HG03378 (cell line): ENCODE measurements around the gene PTAR1.
A peak's percentile ranks its signal among the peaks of the same experiment; 100 is the strongest.
"Not testable (repeated sequence)": the region's sequence is repeated elsewhere in the genome, so short reads cannot be mapped to it uniquely, and the experiment has no call there.

Source experiments
- ATAC-seq: cut with Tn5 transposase; IDR thresholded peaks from one replicate; pipeline ENCODE4 v1.9.1; 2021; ENCODE audit warnings: mild to moderate bottlenecking, moderate library complexity; ENCODE audit not compliant: unreplicated experiment

Gene PTAR1

DNA sequence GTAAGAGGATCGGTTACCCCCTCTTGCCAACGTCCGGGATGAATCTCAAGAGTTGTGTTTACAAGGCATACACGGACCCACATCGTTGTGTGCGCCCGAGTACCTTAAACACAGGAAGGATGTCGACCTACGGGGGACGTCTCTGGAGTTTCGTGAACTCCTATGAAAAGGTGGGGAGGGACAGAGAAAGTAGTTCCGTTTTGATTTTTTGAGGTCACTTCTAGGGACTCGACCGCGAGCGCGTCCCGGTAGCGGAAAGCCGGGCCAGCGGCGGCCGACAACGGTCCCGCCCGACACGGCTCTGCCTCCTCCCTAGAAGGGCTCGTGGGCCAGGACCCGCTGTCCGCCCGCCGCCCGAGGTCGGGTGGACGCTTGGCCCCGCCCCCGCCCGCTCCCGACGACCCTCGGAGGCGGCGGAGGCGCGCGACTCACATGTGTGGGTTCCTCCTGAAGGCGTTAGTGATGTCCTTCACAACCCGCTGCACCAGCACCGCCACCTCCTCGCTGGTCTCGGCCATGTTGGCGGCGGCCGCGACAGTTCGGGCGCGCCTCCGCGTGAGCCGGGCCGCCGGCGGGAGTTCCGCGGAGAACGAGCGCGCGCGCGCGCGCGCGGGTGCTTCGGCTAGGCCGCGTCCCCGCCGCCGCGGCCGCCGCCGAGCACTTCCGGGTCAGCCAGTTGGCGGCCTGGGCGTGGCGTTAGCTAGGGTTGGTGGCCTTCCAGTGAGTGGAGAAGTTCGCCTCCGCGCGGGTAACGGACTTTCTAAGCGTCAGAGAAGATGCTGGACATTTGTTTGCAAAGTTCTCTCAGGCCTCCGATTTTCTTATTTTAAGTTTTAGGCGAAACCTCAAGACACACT, at the start of gene PTAR1:
TSS of gene PTAR1 (minus strand) at position 591 of the 857 bp plus-strand sequence. CDS start at position 518, 73 bp downstream.
- peak; percentile 72 for ATAC-seq

DNA sequence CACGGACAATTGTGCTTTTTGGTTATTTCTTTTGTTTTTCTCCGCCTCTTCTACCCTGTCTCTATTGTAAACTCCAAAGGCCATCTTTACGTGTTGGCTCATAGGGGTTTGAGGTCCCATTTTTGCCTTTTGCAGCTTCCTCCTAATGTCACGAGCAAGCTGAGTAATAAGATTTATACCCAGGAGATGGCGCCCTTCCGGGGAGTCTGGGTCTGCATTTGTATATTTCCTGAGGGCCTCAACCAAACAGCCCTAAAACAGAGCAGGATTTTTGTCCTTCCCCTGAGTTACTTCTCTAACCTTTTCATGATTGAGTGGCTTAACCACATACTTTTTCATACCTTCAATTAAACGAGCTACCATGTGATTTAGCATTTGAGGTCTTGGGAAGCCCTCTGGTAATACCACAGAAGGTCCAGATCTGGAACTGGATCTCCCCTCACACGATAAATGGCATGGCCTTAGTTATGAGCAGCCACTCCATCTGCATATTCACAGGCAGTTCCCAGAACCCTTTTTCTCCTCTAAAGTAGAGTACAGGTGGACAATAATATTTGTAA, 49.6 kb upstream of the PTAR1 start:
- no peak for ATAC-seq

DNA sequence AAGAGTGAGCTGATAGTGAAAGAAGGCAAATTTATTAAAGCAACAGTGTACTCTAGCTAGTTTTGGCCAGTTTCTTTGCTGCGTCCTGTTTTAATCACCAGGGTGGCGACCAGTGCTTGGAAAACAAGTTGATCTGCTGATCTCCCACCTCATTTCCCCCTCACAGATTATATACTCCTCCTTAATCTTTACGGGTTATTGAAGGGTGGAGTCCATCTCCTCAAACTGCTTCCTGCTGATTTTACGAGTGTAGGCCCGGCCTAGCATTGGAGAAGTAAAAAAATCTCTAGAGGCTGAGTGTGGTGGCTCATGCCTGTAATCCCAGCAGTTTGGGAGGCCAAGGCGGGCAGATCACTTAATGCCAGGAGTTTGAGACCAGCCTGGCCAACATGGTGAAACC, 46.8 kb upstream of the PTAR1 start:
- no peak for ATAC-seq

DNA sequence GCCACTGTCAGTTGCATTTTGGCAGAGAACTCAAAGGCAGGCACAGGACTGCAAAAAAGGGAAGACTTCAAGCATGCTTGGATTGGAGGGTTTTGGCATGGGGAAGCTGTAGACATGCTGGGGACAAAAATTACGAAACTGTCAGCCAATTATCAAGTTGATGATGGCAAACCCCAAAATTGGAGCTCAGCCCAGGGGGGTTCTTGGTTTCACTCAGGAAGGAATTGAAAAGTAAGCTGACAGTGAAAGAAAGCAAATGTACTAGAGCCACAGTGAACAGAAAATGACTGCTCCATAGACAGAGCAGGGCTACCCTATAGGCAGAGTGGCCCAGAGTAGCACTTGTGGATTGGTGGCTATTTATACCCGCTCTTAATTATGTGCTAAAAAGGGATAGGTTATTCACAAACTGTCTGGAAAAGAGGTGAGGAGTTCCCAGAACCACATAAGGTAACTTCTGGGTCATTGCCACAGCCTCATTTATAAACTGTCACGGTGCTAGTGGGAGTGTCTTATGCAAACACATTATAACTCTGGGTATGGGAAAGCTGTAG, 46.2 kb upstream of the PTAR1 start:
- ATAC-seq = no peak

GRCh38 chr9:69801989-69802388, 42.2 kb upstream of the PTAR1 start:
- ATAC-seq = no peak

DNA sequence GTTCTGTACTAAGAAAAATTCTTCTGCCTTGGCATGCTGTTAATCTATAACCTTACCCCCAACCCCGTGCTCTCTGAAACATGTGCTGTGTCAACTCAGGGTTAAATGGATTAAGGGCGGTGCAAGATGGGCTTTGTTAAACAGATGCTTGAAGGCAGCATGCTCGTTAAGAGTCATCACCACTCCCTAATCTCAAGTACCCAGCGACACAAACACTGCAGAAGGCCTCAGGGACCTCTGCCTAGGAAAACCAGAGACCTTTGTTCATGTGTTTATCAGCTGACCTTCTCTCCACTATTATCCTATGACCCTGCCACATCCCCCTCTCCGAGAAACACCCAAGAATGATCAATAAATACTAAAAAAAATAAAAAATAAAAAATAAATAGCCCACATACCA, 40.2 kb upstream of the PTAR1 start:
- ATAC-seq = not testable (repeated sequence)

GRCh38 chr9:69799521-69799920, 39.7 kb upstream of the PTAR1 start:
- not testable (repeated sequence) for ATAC-seq

DNA sequence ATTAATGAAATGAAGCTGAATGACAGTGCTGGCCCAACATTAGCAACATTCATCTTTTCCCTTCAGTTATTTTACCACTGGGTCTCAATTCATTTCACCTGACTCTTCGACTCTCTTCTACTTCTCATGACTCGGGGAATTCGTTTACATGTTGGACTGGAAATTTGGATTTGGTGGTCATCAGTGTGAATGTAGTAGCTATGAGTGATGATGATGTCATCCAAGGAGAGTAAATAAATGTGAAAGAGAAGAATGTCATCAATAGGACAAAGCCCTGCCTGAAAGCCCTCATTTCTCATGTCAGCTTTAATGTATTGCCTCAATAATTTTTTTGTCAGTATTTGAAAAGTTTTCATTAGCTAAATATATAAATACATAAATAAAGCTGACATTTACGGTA, 38.9 kb upstream of the PTAR1 start:
- ATAC-seq = no peak

GRCh38 chr9:69797675-69798074, 37.9 kb upstream of the PTAR1 start:
- ATAC-seq = no peak

DNA sequence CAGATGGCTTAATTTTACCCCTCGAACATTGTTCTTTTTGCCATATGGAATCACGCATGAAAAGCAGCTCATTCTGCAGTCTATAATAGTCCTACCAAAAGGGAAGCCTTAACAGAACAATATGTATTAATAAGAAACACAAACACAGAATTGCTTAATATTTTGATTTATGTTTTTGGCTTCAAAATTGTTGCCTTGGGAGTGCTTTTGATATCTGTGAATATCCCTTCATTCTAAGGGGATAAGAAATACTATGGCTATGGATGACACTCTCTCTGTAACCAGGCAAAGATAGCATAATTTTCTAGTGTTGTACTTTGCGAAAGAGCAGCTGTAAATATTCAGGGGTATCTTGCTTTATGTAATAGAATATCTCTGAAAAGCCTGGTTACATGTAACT, 34.5 kb upstream of the PTAR1 start:
- ATAC-seq = no peak

DNA sequence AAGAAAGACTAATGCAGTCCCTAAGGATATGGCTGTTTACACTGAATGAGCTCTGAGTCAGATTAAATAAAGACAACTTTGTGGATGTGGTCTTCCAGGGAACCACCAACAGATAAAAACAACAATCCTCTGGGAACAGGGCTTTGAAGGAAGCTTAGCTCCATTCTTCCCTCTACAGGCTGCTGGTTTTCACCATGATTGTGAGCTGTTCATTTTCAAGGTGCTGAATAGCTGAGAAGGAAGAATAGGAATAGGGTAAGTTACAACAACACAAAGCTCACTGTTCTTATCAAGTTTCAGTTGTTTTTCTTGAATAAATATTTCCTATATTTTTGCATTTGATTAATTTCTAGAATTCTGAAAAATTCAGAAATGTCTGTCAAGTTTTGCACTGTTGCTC, 25.9 kb upstream of the PTAR1 start:
- ATAC-seq = no peak

GRCh38 chr9:69773258-69773657, 13.4 kb upstream of the PTAR1 start:
- ATAC-seq = no peak

DNA sequence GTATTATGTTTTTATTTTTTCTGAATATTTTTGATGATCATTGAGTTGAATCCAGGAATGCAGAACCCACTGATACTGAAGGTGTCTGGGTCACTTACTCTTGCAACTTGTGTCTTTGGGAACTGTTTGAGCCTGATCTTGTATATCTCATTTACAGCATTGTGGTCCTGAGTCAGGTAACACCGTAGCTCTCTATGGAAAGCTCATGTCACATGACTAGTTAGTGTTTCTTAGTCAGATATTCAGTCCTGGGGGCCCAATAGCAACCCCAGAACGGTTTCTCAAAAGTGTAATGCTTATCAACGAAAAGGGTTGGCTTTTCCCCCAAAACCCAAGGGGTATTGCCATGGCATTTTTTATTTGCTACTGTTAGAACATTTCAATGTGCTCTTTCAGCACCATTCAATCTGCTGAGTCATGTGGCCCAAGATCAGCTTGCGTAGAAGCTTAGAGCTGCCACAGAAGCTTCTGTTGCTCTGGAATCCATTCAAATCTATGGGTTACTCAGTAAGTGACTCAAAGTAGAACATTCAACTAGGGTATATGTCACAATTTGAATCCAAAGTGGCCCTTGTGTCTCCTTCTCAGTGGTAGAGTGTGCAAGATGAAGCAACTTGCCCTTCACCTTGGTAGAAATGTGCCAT, 12.1 kb upstream of the PTAR1 start:
- ATAC-seq = no peak

- no peak for ATAC-seq
Measured at GRCh38 chr9:69768716-69769115, 8.9 kb upstream of the PTAR1 start.

DNA sequence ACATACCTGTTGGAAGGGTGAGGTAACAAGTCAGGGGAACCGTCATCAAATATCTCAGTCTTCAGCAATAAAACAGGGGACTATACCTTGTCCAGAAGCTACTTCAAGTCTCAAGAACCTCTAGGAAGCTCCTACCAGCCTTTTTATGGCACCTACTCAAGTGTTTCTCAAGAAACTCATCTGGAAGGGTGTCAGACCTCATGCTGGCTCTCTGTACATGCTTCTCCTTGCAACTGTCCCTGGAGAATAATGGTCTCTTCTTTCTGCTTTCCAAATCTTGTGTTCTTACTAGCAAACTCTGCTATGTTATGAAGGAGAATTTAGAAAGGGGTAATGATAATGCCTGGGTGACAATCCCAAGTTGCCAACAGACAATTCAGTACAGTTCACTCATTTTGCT, 8.3 kb upstream of the PTAR1 start:
- no peak for ATAC-seq

GRCh38 chr9:69763862-69764261, 4.1 kb upstream of the PTAR1 start:
- not testable (repeated sequence) for ATAC-seq

- no peak for ATAC-seq
Measured at GRCh38 chr9:69762527-69762926, 2.7 kb upstream of the PTAR1 start.

DNA sequence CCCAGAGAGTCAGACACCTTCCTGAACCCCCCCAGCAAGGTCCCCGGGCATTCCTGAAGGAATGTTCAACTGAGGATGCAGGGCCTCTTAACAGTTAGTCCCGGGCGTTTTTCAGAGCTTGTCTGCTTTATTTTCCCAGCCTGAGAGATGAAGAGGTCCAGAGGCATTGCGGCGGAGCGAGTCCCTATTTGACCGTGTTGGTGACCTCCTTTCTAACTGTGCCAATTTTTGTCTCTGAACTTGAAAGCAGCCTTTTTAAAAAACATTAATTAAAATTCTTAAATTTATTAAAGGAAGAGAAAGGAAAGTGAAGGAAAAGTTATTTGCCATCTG, 433 bp upstream of the PTAR1 start:
- peak; percentile 7 for ATAC-seq

GRCh38 chr9:69759021-69759420, 790 bp downstream of the PTAR1 start:
- ATAC-seq = peak; percentile 10

DNA sequence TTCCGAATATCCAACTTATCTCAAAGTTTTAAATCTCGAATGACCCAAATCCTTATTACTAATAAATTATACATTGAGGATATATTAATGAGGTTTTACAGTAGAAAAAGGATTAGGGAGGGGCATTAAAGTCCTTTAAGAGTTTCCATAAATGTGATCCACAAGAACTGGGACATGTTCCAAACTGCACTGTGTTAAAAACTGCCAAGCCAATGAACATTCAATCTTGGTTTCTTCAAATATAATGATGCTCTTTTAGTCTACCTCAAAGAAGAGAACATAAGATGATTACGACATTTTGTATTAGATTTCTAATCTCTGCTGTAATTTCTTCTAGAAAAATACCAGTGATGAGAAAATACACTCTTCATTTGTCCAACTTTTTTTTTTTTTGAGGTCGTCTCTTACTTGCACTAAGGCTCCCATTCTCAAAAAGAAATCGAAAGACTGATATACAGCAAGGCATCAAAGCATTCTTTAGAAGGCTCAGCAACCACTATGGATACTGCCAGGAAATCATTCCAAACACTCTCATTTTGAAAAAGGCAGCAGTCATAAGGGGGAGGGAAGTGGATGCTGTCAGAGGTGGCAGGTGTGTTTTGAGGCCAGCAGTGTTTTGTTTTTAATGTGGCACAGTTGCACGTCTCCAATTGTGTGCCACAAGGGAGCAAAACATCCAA, 1.7 kb downstream of the PTAR1 start:
- ATAC-seq = no peak

DNA sequence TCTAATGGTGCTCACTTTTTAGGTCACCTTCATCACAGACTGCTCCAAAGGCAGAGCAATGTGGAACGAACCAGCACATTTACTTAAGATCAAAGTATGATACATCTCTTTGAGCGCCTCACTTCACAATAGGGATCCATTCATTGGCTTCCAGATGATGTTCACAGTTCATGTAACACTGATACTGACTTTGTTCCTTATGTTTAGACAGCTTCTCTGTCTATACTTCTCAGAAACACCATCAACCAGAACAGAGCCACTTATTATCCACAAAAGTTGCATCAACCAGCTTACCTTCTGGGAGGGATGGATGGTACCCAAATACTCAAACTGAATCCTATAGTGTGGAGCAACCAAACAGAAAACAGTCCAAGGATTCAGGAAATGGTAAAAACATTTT, 4.6 kb downstream of the PTAR1 start:
- no peak for ATAC-seq
